IMR-90 (cell line): Measurements from ENCODE around the gene C1orf116. TPM values are rescaled to one million over a fixed set of nuclear protein-coding genes. Genes with fewer than 3 reads are reported as not detected.
A peak's percentile ranks its signal among the peaks of the same experiment; 100 is the strongest.

Source experiments
- ATAC-seq: fragments of 200-7000 bp; cut with Tn5 transposase; 2 replicates; pipeline ENCODE4 v1.9.1; 2020; ENCODE audit warnings: low read depth, mild to moderate bottlenecking, moderate library complexity
- BruUV-seq: library from RNA; stranded (reverse); fragments of 400-500 nt; replicated peaks from 2 replicates; lab custom pipeline; 2021; lab: Mats Ljungman, UMichigan
- CTCF ChIA-PET: fragments of 300-600 bp; formaldehyde crosslinking; extraction: SDS; loops from one replicate; lab custom pipeline; 2021; ENCODE audit warnings: antibody characterized with exemption; lab: Yijun Ruan, JAX
- POLR2A ChIA-PET: fragments of 300-600 bp; sonication (Branson Sonifier 250); formaldehyde crosslinking; loops from one replicate; lab custom pipeline; 2022; ENCODE audit warnings: antibody characterized with exemption; ENCODE audit not compliant: unreplicated experiment; lab: Charles Lee
- DNase-seq: peaks from one replicate; pipeline ENCODE4 v3.0.0; 2013
- H2AFZ ChIP-seq: replicated peaks from 2 replicates; pipeline ENCODE3; 2013; ENCODE audit warnings: low read length, mild to moderate bottlenecking; ENCODE audit not compliant: poor library complexity
- H2AK5ac ChIP-seq: 2 replicates; pipeline ENCODE4 v1.6.1; 2013; ENCODE audit warnings: low read depth, low read length, inconsistent platforms
- H2AK9ac ChIP-seq: replicated peaks from 2 replicates; pipeline ENCODE3; 2013; ENCODE audit warnings: mild to moderate bottlenecking, low read depth, low read length, moderate library complexity; ENCODE audit not compliant: poor library complexity
- H2BK120ac ChIP-seq: 2 replicates; pipeline ENCODE4 v1.6.1; 2013; ENCODE audit warnings: low read depth, low read length, inconsistent platforms
- H2BK15ac ChIP-seq: 3 replicates; pipeline ENCODE4 v1.6.1; 2013; ENCODE audit warnings: low read depth, low read length, inconsistent platforms
- H2BK20ac ChIP-seq: 2 replicates; pipeline ENCODE4 v1.6.1; 2013; ENCODE audit warnings: low read depth, mild to moderate bottlenecking, inconsistent platforms, low read length, moderate library complexity
- H2BK5ac ChIP-seq: 2 replicates; pipeline ENCODE4 v1.6.1; 2013; ENCODE audit warnings: mild to moderate bottlenecking, low read depth, low read length, inconsistent platforms; ENCODE audit not compliant: poor library complexity, severe bottlenecking
- H3K14ac ChIP-seq: replicated peaks from 2 replicates; pipeline ENCODE4 v1.6.1; 2013; ENCODE audit warnings: low read depth, low read length, inconsistent platforms
- H3K18ac ChIP-seq: 2 replicates; pipeline ENCODE4 v1.6.1; 2013; ENCODE audit warnings: low read depth, low read length, control low read depth
- H3K23ac ChIP-seq: 2 replicates; pipeline ENCODE4 v1.6.1; 2013; ENCODE audit warnings: low read depth, low read length, inconsistent platforms
- H3K27ac ChIP-seq: 2 replicates; pipeline ENCODE4 v1.5.1; 2013; ENCODE audit warnings: mild to moderate bottlenecking, control low read depth, low read length; ENCODE audit not compliant: insufficient read depth
- H3K27me3 ChIP-seq: 2 replicates; pipeline ENCODE4 v1.6.1; 2013; ENCODE audit warnings: low read length; ENCODE audit not compliant: control insufficient read depth, insufficient read depth
- H3K36me3 ChIP-seq: 2 replicates; pipeline ENCODE4 v1.6.1; 2013; ENCODE audit warnings: low read length, mixed read lengths; ENCODE audit not compliant: control insufficient read depth, insufficient read depth
- H3K4ac ChIP-seq: 2 replicates; pipeline ENCODE4 v1.6.1; 2013; ENCODE audit warnings: low read depth, low read length, inconsistent platforms
- H3K4me1 ChIP-seq: 2 replicates; pipeline ENCODE4 v1.6.1; 2013; ENCODE audit warnings: low read length, mixed read lengths; ENCODE audit not compliant: control insufficient read depth, insufficient read depth
- H3K4me2 ChIP-seq: 2 replicates; pipeline ENCODE4 v1.6.1; 2013; ENCODE audit warnings: low read depth, mild to moderate bottlenecking, control low read depth, low read length, moderate library complexity
- H3K4me3 ChIP-seq: 2 replicates; pipeline ENCODE4 v1.5.1; 2013; ENCODE audit warnings: low read depth, mild to moderate bottlenecking, control low read depth, low read length, moderate library complexity; ENCODE audit not compliant: insufficient read depth
- H3K56ac ChIP-seq: 2 replicates; pipeline ENCODE4 v1.6.1; 2013; ENCODE audit warnings: low read length, inconsistent platforms; ENCODE audit not compliant: insufficient read depth; ENCODE audit errors: extremely low read depth
- H3K79me1 ChIP-seq, 2 experiments: 2 replicates each; pipeline ENCODE4 v1.6.1; 2013; ENCODE audit warnings: low read length in 2 of 2, inconsistent platforms in 1 of 2, low read depth in 1 of 2
- H3K9ac ChIP-seq: 2 replicates; pipeline ENCODE4 v1.6.1; 2013; ENCODE audit warnings: low read depth, low read length, control low read depth
- H3K9me1 ChIP-seq: 2 replicates; pipeline ENCODE4 v1.6.1; 2013; ENCODE audit warnings: low read length, inconsistent platforms; ENCODE audit not compliant: insufficient read depth
- H3K9me3 ChIP-seq: 2 replicates; pipeline ENCODE4 v1.6.1; 2013; ENCODE audit warnings: low read length; ENCODE audit not compliant: control insufficient read depth, insufficient read depth
- H4K20me1 ChIP-seq: 2 replicates; pipeline ENCODE4 v1.6.1; 2013; ENCODE audit warnings: low read length, inconsistent platforms; ENCODE audit not compliant: insufficient read depth
- H4K5ac ChIP-seq: 2 replicates; pipeline ENCODE4 v1.6.1; 2013; ENCODE audit warnings: mild to moderate bottlenecking, low read depth, low read length, control low read depth
- H4K8ac ChIP-seq, 2 experiments: 2 replicates each; pipeline ENCODE4 v1.6.1; 2013; ENCODE audit warnings: low read depth in 2 of 2, low read length in 2 of 2, control low read depth in 1 of 2, inconsistent platforms in 1 of 2
- H4K91ac ChIP-seq: 2 replicates; pipeline ENCODE4 v1.6.1; 2013; ENCODE audit warnings: low read depth, low read length, inconsistent platforms; ENCODE audit not compliant: insufficient read depth
- BHLHE40 ChIP-seq: fragments of 150-350 bp; IDR thresholded peaks from 2 replicates; pipeline ENCODE4 v1.6.1; 2016; ENCODE audit warnings: mild to moderate bottlenecking, low read depth, low read length
- CEBPB ChIP-seq: IDR thresholded peaks from 2 replicates; pipeline ENCODE4 v1.6.1; 2012; ENCODE audit warnings: low read depth, low read length, improper control_type of control experiment
- CHD1 ChIP-seq: IDR thresholded peaks from 2 replicates; pipeline ENCODE4 v1.6.1; 2012; ENCODE audit warnings: low read depth, low read length, improper control_type of control experiment
- ELK1 ChIP-seq: fragments of 150-350 bp; IDR thresholded peaks from 2 replicates; pipeline ENCODE4 v1.6.1; 2016; ENCODE audit warnings: low read depth, mild to moderate bottlenecking, low read length, moderate library complexity, borderline replicate concordance
- FOS ChIP-seq: fragments of 150-350 bp; IDR thresholded peaks from 2 replicates; pipeline ENCODE4 v1.6.1; 2016; ENCODE audit warnings: low read depth, low read length
- MAFK ChIP-seq: IDR thresholded peaks from 2 replicates; pipeline ENCODE4 v1.6.1; 2012; ENCODE audit warnings: low read depth, low read length, improper control_type of control experiment
- MAZ ChIP-seq: IDR thresholded peaks from 2 replicates; pipeline ENCODE4 v1.6.1; 2012; ENCODE audit warnings: low read depth, mild to moderate bottlenecking, low read length, improper control_type of control experiment, moderate library complexity, borderline replicate concordance
- NFE2L2 ChIP-seq: fragments of 150-350 bp; IDR thresholded peaks from 2 replicates; pipeline ENCODE4 v1.6.1; 2016; ENCODE audit warnings: low read depth, mild to moderate bottlenecking, low read length
- POLR2A ChIP-seq: IDR thresholded peaks from 2 replicates; pipeline ENCODE4 v1.6.1; 2012; ENCODE audit warnings: mild to moderate bottlenecking, low read depth, low read length
- RAD21 ChIP-seq: IDR thresholded peaks from 2 replicates; pipeline ENCODE4 v1.6.1; 2012; ENCODE audit warnings: low read length, improper control_type of control experiment
- RCOR1 ChIP-seq: IDR thresholded peaks from 2 replicates; pipeline ENCODE4 v1.6.1; 2012; ENCODE audit warnings: mild to moderate bottlenecking, low read length, improper control_type of control experiment; ENCODE audit not compliant: insufficient replicate concordance
- RFX5 ChIP-seq: IDR thresholded peaks from 2 replicates; pipeline ENCODE4 v1.8.0; 2012; ENCODE audit warnings: low read depth, mild to moderate bottlenecking, low read length, moderate library complexity
- SMC3 ChIP-seq: fragments of 150-350 bp; IDR thresholded peaks from 2 replicates; pipeline ENCODE4 v1.6.1; 2016; ENCODE audit warnings: low read depth, mild to moderate bottlenecking, antibody characterized with exemption, low read length, moderate library complexity
- USF2 ChIP-seq: fragments of 150-350 bp; IDR thresholded peaks from 2 replicates; pipeline ENCODE4 v1.6.1; 2017; ENCODE audit warnings: mild to moderate bottlenecking, antibody characterized with exemption, low read length, low read depth
- WGBS, 2 experiments: methylation state at CpG; one replicate each; pipeline versions ENCODE4 v1.1.5 to v1.1.7; 2013; ENCODE audit warnings: missing lambda C conversion rate in 2 of 2; ENCODE audit not compliant: insufficient read length in 1 of 2; ENCODE audit errors: extremely low coverage in 2 of 2; 5-methylcytosine and 5-hydroxymethylcytosine counted together
- dilution Hi-C: fragments of 300-500 bp; cut with HindIII; formaldehyde crosslinking; loops from one replicate; pipeline ENCODE4 v1.14.3; 2018; ENCODE audit warnings: low sequenced_read_pairs; ENCODE audit not compliant: unreplicated experiment
- in situ Hi-C: fragments of 300-500 bp; cut with MboI; formaldehyde crosslinking; loops from 3 replicates; pipeline ENCODE4 v1.14.3; 2019; ENCODE audit warnings: low sequenced_read_pairs, inconsistent platforms, mixed read lengths
- intact Hi-C: fragments of 100-400 bp; cut with micrococcal nuclease; formaldehyde crosslinking; loops from 2 replicates; pipeline ENCODE4 v1.10.0; 2022
- polyA plus RNA-seq, 3 experiments: library from polyadenylated mRNA; depleted of rRNA; stranded (reverse); fragments of >200 nt; gene quantifications; 2 replicates each; pipeline ENCODE4 v1.2.3, GENCODE V29; 2012; ENCODE audit warnings: low replicate concordance in 1 of 3
- total RNA-seq: library from RNA; depleted of rRNA; stranded (reverse); fragments of >200 nt; gene quantifications from 2 replicates; pipeline ENCODE4 v1.2.3, GENCODE V29; 2012

The C1orf116 gene
- total and polyA plus RNA-seq, 2 of the 4 experiments (the other 2 are of a cell fraction) = under 0.01 to 0.03 TPM

- H3K9me1 ChIP-seq = peaks cover 17% of the 10 kb centered on the region
- H2AFZ ChIP-seq = peak overlapping the region; percentile 87
- intact Hi-C loops = no loop called here
- H3K9ac ChIP-seq = no peak overlapping the region
- peak overlapping the region; percentile 80; the same call in 1 of the 2 replicates for H3K14ac ChIP-seq
- H2BK15ac ChIP-seq = no peak overlapping the region
- ATAC-seq = peak; percentile 5; the same call in 1 of the 2 replicates
- peak overlapping the region; percentile 63; the same call in 1 of the 2 replicates for H2BK20ac ChIP-seq
- peak overlapping the region; percentile 66; the same call in 1 of the 2 replicates for H2BK120ac ChIP-seq
- no peaks in the 10 kb centered on the region for H3K79me1 ChIP-seq
- peak overlapping the region; percentile 51; the same call in 1 of the 2 replicates for H4K5ac ChIP-seq
- peak overlapping the region; percentile 9 for H2AK9ac ChIP-seq
- H3K27ac ChIP-seq = no peak overlapping the region
- H4K8ac ChIP-seq = peak overlapping the region; percentile 36 to 88; a peak in 3 of 4 replicates
- no peak overlapping the region; the same call in 1 of the 2 replicates for H3K56ac ChIP-seq
- 80% methylated on average over 2 of the region's 18 CpGs; no CpG with 5 or more reads in 1 of the 2 experiments for WGBS, 2 experiments
- H3K4me2 ChIP-seq = no peak overlapping the region
- POLR2A ChIA-PET = no interaction called here
- H4K20me1 ChIP-seq = no peaks in the 10 kb centered on the region
- no peak overlapping the region for H2BK5ac ChIP-seq
- BruUV-seq = no TSS peak
- H3K18ac ChIP-seq = peak overlapping the region; percentile 30; the same call in 1 of the 2 replicates
- in situ Hi-C loops = no loop called here
- H3K9me3 ChIP-seq = no peaks in the 10 kb centered on the region
- H2AK5ac ChIP-seq = peak overlapping the region; percentile 57; the same call in 1 of the 2 replicates
- H3K4ac ChIP-seq = peak overlapping the region; percentile 75
- no peaks in the 10 kb centered on the region for H3K36me3 ChIP-seq
- H4K91ac ChIP-seq = peak overlapping the region; percentile 61
- no peak overlapping the region for H3K4me3 ChIP-seq
- CTCF ChIA-PET = interaction anchor here (1.3 to 1.5 kb wide), 2 partner anchors 19 to 20 kb away, joined by 3 to 6 read pairs; no protein-coding TSS in a partner anchor
- peak overlapping the region; percentile 42; the same call in 1 of the 2 replicates for H3K23ac ChIP-seq
- 0 out of 2 replicates have a peak, but pooled peaks cover 3% of the 10 kb centered on the region for H3K27me3 ChIP-seq
- DNase-seq = no peak
- peaks cover 6% of the 10 kb centered on the region for H3K4me1 ChIP-seq
- dilution Hi-C loops = no loop called here
- TF ChIP-seq CEBPB (no peak), RFX5 (no peak), MAZ (no peak), ELK1 (no peak), BHLHE40 (no peak), USF2 (no peak), RAD21 (no peak), MAFK (no peak), RCOR1 (no peak), SMC3 (no peak), POLR2A (no peak), CHD1 (no peak), NFE2L2 (no peak), FOS (no peak)
Observed at GRCh38 chr1:207024202-207025145, 8.1 kb downstream of the C1orf116 start.
